ENCODE measurements around the gene MSX1. TPM values are rescaled to one million over a fixed set of nuclear protein-coding genes. Genes with fewer than 3 reads are reported as not detected.

Gene MSX1
- total RNA-seq, 1 experiment from 2014 or later: 6.3 TPM

GRCh38 chr4:4890574-4891255, 31.2 kb downstream of the MSX1 start:
- no peak for DNase-seq (ENCODE audit: extremely low read depth, low read depth)

- DNase-seq (ENCODE audit: extremely low read depth, low read depth): no peak
These were observed 34.3 kb downstream of the MSX1 start for GRCh38 chr4:4893721-4894120.

- no peak for DNase-seq (ENCODE audit: extremely low read depth, low read depth)
These were observed 39.9 kb downstream of the MSX1 start for GRCh38 chr4:4899202-4899925.

GRCh38 chr4:4901877-4902276, 42.4 kb downstream of the MSX1 start:
- DNase-seq (ENCODE audit: extremely low read depth, low read depth): no peak

GRCh38 chr4:4912155-4912554, 52.7 kb downstream of the MSX1 start:
- no peak for DNase-seq (ENCODE audit: extremely low read depth, low read depth)

- DNase-seq (ENCODE audit: extremely low read depth, low read depth): no peak
These were observed 53.7 kb downstream of the MSX1 start for GRCh38 chr4:4913147-4913561.

Other genes starting within 250 kb of the MSX1 start
- not detected in 2 replicates for gene CYTL1, start 159.8 kb downstream of the MSX1 start, total RNA-seq (2014; rRNA removed; shearing (Covaris generic))
- gene STK32B, start 191.8 kb downstream of the MSX1 start, total RNA-seq (2014; rRNA removed; shearing (Covaris generic)): 1.5 and 1.6 TPM in 2 replicates